NAMALWA (cell line): ENCODE results near the gene IDH3B.
"Not testable (repeated sequence)": the region's sequence is repeated elsewhere in the genome, so short reads cannot be mapped to it uniquely, and the experiment has no call there.

Source experiments
- DNase-seq: peaks from one replicate; pipeline ENCODE4 v3.0.0-alpha.2; 2015; ENCODE audit warnings: low spot score

IDH3B gene

GRCh38 chr20:2663887-2664719 lies at the start of gene IDH3B:
IDH3B (minus strand) TSS chr20:2664216; CDS start chr20:2664188, 28 bp downstream.
- peak; percentile 95 for DNase-seq

GRCh38 chr20:2713285-2713684 lies 49.3 kb upstream of the IDH3B start:
- DNase-seq: peak; percentile 50

GRCh38 chr20:2709205-2709981 lies 45.4 kb upstream of the IDH3B start:
- no peak for DNase-seq

GRCh38 chr20:2708665-2709064 lies 44.6 kb upstream of the IDH3B start:
- no peak for DNase-seq

DNA sequence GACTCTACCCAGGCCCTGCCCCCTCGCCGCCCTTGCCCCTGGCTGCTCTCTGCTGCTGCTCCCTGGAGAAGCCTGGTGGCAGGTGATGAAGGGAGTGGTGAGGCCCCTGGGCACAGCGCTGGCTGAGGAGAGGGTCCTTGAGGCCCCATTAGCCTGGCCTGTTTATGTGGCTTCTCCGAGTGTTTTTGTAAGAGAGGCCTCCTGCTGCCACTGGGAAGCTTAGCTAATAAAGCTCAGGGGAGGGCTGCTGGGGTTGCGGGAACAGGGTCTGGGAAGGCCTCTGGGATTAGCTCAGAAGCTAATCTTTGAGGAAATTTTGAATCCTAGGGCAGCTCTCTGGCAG lies 44.0 kb upstream of the IDH3B start:
- no peak for DNase-seq

DNA sequence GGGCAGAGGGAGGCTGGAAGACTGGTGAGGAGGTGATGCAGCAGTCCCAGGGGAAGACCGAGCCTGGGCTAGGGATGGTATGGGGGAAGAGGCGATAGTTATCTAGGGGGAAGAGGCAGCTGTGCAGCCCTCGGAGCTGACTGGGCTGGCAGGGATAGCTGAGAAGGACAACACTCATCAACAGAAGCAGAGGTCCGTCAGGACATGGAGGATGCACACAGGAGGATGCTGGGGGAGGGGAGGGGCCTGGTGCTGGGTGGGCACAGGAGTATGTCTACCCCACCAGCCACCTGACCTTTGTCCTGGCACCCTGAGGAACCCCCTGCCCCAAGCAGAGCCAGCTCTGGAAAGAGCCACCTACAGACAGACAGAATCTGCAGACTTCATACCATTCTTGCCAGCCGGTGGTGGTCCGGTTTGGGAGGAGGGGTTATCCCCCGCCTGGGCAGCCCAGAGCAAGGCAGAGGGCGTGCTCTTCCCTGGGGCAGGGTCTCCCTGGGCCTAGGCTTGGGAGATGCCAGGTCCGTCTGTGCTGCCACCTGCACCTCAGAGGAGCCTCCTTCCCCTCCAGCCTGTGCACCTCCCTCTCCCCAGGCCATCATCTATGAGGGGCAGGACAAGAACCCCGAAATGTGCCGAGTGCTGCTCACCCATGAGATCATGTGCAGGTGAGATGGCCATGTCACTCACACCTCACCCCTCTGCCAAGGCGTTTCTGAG lies 43.5 kb upstream of the IDH3B start:
- no peak for DNase-seq

DNA sequence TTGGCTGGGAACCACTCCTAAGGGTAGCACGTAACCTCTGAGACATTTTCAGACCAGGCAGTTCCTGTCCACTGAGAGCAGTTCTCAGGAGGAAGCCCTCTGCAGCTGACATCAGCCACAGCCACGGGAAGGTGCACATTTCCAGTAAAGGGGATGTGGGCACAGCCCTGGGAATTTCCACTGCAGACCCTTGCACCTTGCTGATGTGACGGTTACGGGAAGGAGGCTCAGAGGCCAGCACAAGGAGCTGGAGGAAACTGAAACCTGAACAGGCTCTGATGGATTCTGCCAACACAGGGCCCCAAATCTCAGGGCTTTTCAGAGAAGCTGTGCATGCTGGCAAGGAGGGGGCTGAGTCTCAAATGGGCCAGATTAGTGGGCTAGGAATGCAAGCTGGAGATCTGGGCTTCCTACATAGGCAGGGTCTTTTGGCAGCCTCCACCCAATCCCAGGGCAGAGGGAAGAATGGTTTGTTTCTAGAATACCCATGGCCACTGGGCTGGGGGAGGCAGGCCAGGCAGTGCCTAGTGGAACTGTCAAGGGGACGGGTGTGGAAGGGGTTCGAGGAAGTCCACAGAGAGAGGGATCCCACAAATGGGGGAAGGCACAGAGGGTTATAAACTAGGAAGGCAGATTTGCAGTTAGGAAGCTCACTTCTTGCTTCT lies 42.8 kb upstream of the IDH3B start:
- DNase-seq: no peak

- DNase-seq: no peak
Observed at GRCh38 chr20:2705931-2706645, 42.1 kb upstream of the IDH3B start.

DNA sequence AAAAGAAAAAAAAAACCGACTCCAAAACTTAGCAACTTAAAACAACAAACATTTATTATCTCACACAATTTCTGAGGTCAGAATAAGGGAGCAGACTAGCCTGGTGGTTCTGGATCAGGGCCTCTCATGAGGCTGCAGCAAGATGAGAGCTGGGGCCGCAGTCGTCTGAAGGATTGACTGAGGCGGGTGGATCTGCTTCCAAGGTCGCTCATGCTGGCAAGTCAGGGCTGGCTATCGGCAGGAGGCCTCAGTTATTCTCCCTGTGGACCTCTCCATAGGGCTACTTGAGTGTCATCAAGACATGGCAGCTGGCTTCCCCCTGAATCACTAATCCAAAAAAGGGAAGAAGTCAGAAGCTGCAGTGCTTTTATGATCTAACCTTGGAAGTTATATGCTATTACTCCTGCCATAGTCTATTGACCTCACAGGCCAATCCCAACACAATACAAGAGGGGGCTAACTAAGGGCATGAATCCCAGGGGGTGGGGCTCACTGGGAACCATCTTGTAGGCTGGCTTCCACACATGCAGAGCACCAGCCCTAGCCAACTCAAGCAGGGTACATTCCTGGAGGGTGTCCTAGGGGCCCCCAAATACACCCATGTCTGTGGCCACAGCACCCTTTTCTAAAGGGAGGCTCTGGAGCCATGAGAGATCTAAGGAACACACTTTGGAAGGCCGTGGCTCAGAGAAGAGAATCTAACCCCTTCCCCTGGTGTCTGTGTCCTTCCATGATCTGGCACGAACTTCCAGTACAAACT lies 39.9 kb upstream of the IDH3B start:
- no peak for DNase-seq

GRCh38 chr20:2701671-2702081 lies 37.7 kb upstream of the IDH3B start:
- DNase-seq: no peak

DNA sequence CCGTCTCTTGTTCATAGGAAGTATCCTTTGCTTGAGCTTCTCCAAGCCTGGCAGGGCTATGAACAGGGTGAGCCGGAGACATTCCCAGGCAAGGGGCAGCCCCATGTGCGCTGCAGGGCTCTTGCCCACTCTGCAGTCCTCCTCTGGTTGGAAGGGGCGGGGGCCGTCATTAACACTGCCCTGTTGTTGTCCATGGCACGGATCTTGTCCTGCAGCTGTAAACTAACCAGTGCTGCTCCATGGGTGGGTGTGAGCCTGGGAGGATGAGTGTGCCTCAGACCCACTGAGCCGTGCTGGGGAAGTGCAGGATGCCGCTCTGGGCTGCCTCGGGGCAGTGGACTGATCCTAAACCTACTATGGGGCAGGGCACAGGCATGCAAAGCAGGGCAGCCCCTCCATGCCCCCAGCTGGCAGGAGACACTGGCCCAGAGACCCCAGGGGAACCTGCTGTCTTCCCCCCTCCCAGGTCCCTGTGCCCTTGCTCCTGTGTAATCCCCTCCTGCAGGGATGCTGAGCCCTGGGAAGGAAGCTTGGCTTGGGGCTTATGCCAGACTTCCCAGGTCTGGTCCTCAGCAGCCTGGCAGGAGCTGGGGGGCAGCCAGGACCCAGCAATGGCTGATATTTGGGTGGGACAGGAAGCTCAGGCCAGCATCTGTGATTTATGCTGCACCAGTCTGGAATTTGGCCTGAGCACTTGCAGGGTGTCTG lies 37.1 kb upstream of the IDH3B start:
- no peak for DNase-seq

- DNase-seq: no peak
Observed at GRCh38 chr20:2699775-2700413, 35.9 kb upstream of the IDH3B start.

DNA sequence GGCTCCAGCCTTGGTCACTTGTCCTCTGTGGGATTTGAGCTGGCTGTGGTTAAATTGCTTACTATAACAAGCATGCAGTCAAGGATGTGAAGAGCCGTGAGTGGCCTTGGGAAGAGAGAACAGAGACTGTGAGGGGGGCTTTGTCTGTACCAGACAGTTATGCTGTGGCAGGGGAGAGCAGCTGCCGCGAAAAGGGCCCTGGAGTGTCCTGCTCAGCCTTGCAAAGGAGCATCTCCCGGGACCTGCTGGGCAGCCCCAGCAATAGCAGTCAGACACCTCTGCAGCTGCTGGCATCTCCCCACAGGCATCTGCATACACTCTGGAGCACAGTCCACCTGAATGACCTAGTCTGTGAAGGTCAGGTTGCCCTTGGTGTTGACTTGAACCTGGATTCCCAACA lies 34.9 kb upstream of the IDH3B start:
- no peak for DNase-seq

DNA sequence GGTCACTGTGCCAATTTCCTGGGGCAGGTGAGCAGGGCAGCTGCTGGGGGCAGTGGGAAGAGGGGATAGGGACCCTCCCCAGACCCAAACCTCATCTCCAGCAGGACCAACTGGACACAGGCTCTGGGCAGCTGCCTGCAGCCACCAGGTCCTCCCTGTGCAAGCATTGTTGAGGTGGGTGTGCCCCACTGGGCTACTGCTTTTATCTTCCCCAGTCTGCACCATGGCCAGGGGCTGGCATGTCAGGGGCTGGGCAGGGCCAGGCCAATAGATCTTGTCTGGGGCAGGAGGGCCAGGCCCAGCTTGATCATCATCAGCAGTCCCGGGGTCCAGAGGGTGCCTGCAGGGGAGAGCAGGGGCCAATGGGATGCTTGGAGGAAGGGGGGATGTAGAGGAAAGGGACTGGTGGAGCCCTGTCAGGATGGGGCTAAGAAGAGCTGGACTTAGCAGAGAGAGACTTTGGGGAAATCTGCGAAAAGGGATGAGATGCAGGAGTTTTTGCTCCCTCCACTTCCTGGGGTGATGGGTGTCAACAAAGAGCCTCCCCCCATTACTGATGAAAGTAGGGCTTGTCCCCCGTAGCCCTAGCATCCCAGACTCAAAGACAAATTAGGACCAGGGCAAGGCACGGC lies 34.3 kb upstream of the IDH3B start:
- no peak for DNase-seq

DNA sequence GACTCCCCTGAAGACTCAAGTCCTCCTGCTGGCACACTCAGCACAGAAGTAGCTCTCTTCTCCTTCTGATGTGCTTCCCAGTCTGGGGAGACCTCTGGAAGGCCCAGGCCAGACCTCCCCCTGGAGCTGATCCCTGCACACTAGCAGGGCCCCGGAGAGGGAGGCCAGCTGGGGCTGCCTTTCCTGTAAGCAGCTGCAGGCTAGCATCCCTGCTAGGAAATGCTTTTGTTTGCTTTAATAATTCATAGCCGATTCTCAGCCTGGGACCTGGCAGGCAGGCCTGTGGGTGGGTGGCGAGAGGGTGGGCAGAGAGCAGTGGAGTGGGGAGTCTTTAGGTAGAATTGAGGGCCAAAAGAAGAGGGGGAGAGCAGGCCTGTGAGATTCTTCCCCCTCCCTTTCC lies 33.8 kb upstream of the IDH3B start:
- no peak for DNase-seq

- no peak for DNase-seq
Observed at GRCh38 chr20:2696646-2697045, 32.6 kb upstream of the IDH3B start.

DNA sequence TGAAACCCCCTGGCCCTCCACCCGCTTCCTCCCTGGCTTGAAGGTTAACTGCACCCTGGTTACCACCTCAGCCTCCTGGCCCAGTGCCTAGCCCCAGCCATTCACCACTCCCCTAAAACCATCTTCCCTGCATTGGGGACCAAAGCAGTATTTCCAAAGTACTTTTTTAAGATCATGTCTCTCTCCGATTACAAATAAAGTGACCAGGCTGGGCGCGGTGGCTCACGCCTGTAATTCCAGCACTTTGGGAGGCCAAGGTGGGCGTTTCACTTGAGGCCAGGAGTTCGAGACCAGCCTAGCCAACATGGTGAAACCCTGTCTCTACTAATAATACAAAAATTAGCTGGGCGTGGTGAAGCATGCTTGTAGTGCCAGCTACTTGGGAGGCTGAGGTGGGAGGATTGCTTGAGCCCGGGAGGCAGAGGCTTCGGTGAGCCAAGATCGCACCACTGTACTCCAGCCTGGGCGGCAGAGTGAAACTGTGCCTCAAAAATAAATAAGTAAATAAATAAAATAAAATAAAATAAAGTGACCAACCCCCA lies 32.0 kb upstream of the IDH3B start:
- not testable (repeated sequence) for DNase-seq

GRCh38 chr20:2695206-2695983 lies 31.4 kb upstream of the IDH3B start:
- DNase-seq: no peak
